Measurements from ENCODE around the gene PRR35.

PRR35 gene

DNA sequence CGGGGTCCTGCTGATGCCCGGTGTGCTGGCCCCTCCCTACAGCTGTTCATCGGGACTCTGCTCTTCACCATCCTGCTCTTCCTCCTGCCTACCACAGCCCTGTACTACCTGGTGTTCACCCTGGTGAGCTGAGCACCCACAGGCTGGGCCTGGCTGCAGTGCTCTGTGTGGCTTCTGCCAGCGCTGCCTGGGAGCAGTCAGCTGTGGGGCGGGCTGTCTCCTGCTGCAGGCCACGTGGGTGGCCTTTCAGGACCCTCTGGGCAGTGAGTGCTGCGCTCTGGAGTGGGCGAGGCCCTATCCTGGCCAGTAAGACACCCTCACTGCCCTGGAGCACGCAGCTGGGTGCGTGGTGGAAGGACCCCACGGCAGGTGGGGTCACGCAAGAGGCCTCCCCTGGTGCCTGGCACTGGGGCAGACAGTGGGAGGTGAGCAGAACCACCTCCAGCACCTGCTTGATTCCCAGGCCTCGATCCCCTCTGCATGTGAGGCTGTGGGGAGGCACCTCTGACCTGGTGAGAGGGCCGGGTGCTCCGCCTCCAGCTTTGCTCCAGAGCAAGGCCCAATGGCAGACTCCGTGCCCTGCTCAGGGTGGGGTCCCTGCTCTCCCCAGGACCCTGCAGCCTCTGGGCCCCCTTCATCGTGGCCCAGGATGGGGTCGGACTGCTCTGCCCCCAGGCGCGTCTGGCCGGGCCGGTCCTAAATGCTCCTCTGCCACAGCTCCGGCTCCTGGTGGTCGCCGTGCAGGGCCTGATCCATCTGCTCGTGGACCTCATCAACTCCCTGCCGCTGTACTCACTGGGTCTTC is 20.1 kb downstream of the PRR35 start:
- H3K4me1 ChIP-seq: peaks cover 2% of the 10 kb centered on the region
- H3K9me3 ChIP-seq (ENCODE audit: control insufficient read depth, low read length): no peaks in the 10 kb centered on the region
- no peaks in the 10 kb centered on the region for H3K79me2 ChIP-seq
- H3K27me3 ChIP-seq (ENCODE audit: control insufficient read depth, insufficient read depth, low read length): no peaks in the 10 kb centered on the region
- H3K27ac ChIP-seq: no peak overlapping the region
- no peak overlapping the region for H3K4me3 ChIP-seq (ENCODE audit: low read depth, low read length)
- H3K4me2 ChIP-seq (ENCODE audit: low read length): no peak overlapping the region
- no peak for TF ChIP-seq CTCF (IDR thresholded peaks at IDR 0.05)
- no peak overlapping the region for H3K9ac ChIP-seq
- no peak overlapping the region for H2AFZ ChIP-seq
- no peaks in the 10 kb centered on the region for H3K36me3 ChIP-seq (ENCODE audit: control insufficient read depth, insufficient read depth, low read length)

DNA sequence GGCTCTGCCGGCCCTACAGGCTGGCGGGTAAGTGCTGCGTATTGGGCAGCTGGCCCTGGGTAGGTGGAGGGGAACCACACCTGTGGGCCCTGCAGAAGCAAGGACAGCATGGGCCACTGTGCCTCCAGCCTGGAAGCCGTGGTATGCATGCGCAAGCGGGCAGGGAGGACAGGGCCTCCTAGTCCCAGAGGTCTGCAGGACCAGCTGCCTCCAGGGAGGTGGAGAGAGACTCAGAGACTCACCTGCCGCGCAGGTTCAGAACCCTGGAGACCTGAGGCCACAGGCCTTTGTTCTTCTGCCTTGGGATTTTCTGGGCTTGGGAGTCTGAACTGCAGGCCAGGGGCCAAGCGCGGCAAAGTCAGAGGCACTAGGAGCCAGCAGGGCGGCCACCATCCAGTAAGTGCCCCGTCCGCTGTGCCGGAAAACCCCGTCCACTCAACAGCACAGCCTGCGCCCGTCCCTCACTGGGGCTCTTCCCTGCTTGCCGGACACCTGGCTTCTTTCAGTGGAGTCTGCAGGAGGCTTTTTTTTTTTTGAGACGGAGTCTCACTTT is 20.8 kb downstream of the PRR35 start:
- Histone ChIP-seq H3K79me2 (no peaks in the 10 kb centered on the region), H2AFZ (no peak overlapping the region), H3K4me3 (ENCODE audit: low read depth, low read length) (no peak overlapping the region), H3K36me3 (ENCODE audit: control insufficient read depth, insufficient read depth, low read length) (no peaks in the 10 kb centered on the region), H3K4me2 (ENCODE audit: low read length) (no peak overlapping the region), H3K9ac (no peak overlapping the region), H3K27ac (no peak overlapping the region), H3K27me3 (ENCODE audit: control insufficient read depth, insufficient read depth, low read length) (no peaks in the 10 kb centered on the region), H3K9me3 (ENCODE audit: control insufficient read depth, low read length) (no peaks in the 10 kb centered on the region), H3K4me1 (peaks cover 9% of the 10 kb centered on the region)
- no peak for TF ChIP-seq CTCF (IDR thresholded peaks at IDR 0.05)

GRCh38 chr16:582218-582613 is 22.0 kb downstream of the PRR35 start:
- H3K79me2 ChIP-seq: no peaks in the 10 kb centered on the region
- TF ChIP-seq CTCF (IDR thresholded peaks at IDR 0.05): no peak
- H3K4me2 ChIP-seq (ENCODE audit: low read length): no peak overlapping the region
- H3K9ac ChIP-seq: no peak overlapping the region
- H3K36me3 ChIP-seq (ENCODE audit: control insufficient read depth, insufficient read depth, low read length): no peaks in the 10 kb centered on the region
- H3K27me3 ChIP-seq (ENCODE audit: control insufficient read depth, insufficient read depth, low read length): no peaks in the 10 kb centered on the region
- no peak overlapping the region for H2AFZ ChIP-seq
- peaks cover 14% of the 10 kb centered on the region for H3K4me1 ChIP-seq
- no peak overlapping the region for H3K27ac ChIP-seq
- no peak overlapping the region for H3K4me3 ChIP-seq (ENCODE audit: low read depth, low read length)
- H3K9me3 ChIP-seq (ENCODE audit: control insufficient read depth, low read length): no peaks in the 10 kb centered on the region

DNA sequence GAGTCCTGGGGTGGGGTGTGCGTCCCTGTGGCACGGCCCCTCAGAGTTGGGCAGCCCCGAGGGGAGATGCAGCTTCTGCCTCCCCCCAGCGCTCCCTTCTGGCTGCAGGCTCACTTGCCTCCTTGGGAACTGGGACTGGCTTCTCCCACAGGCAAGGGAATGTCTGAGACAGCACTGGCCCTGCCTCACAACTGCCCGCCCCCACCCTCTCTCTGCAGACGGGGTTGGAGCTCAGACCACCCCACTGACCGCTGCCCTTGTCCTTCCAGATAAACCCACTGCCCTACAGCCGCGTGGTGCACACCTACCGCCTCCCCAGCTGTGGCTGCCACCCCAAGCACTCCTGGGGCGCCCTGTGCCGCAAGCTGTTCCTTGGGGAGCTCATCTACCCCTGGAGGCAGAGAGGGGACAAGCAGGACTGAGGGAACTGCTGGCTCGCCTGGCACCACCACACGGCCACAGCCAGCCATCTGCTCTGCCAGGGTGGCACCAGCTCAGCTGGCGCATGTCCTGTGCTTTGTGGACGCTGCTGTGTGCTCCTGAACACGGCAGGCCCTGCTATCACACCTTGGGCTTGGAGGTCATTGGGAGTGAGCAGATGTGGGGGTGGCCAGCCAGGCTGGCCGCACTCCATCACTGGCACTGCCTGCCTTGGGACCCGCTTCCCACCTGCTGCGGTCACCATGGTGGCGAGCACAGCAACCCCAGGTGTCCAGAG is 22.6 kb downstream of the PRR35 start:
- Histone ChIP-seq H3K27me3 (ENCODE audit: control insufficient read depth, insufficient read depth, low read length) (no peaks in the 10 kb centered on the region), H2AFZ (no peak overlapping the region), H3K4me3 (ENCODE audit: low read depth, low read length) (no peak overlapping the region), H3K9ac (no peak overlapping the region), H3K4me1 (peaks cover 14% of the 10 kb centered on the region), H3K27ac (no peak overlapping the region), H3K79me2 (no peaks in the 10 kb centered on the region), H3K36me3 (ENCODE audit: control insufficient read depth, insufficient read depth, low read length) (no peaks in the 10 kb centered on the region), H3K9me3 (ENCODE audit: control insufficient read depth, low read length) (no peaks in the 10 kb centered on the region), H3K4me2 (ENCODE audit: low read length) (no peak overlapping the region)
- no peak for TF ChIP-seq CTCF (IDR thresholded peaks at IDR 0.05)
